Measurements from ENCODE around the gene COQ4.

Gene COQ4

DNA sequence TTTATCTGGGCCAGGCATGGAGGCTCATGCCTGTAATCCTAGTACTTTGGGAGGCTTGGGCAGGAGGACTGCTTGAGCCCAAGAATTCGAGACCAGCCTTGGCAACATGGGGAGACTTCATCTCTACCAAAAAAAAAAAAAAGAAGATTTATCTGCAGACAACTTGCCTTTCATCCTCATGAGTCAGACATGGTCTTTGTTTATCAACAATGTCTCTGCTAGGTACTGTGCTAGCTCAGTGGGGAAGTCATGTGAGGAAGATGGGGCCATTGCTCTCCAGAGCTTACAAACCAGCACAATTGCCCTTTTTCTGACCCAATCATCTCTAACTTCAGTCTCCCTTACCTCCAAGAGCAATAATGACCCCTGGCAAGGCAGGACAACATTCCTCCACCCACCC is 50.1 kb downstream of the COQ4 start:
- no peak for DNase-seq (ENCODE audit: low read depth)

DNA sequence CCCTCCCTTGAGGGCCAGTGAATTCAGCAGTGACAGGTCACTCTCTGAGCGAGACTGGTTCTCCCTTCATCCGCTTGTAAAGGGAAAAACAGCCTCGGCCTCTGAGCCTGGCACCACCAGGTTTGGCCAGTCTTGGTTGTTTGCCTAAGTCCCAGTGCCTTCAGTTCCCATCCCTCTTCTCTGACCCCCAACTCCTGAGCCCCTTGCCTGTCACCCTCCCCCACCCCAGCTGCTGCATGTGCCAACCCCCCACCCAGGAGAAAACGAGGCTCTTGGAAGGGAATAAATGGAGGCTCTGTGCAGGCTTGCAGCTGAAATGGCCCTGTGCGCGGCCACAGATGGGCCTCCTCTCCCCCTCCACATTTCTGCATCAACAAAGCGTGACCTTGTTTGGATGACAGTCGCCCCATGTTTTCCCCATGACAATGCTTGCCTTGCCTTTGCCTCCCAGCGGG is 51.6 kb downstream of the COQ4 start:
- no peak for DNase-seq (ENCODE audit: low read depth)

DNA sequence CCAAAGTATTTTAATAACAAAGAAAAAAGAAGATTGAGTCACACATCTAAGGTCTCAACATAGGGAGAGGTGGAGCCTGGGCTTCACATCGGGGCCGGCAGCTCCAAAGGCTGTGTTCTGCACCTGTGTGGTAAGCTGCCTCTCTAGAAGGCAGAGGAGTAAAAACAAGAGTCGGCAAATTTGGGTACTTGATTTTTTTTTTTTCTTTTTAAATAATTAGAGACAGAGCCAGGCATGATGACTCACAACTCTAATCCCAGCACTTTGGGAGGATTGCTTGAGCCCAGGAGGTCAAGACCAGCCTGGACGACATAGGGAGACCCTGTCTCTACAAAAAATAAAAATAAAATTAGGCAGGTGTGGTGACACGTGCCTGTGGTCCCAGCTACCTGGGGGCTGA is 53.2 kb downstream of the COQ4 start:
- DNase-seq (ENCODE audit: low read depth) = no peak

DNA sequence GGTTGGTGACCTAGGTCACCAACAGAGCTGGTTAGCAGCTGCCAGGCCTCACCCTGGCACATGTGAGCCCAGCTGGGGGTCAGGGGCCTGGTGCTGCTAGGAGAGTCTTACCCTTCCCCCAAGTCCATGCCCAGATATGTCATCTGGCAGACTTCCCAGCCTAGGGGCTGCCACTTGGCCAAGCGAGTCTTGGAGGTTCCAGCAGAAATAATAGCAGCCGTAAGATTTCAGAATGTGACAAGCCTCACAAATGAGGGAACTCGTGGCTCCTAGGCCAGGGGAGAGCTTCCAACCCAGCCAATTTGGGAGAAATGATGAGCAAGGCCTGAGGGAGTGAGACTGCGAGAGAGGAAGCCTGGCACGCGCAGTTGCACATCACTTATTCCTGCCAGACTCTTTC is 59.6 kb downstream of the COQ4 start:
- DNase-seq (ENCODE audit: low read depth) = no peak

DNA sequence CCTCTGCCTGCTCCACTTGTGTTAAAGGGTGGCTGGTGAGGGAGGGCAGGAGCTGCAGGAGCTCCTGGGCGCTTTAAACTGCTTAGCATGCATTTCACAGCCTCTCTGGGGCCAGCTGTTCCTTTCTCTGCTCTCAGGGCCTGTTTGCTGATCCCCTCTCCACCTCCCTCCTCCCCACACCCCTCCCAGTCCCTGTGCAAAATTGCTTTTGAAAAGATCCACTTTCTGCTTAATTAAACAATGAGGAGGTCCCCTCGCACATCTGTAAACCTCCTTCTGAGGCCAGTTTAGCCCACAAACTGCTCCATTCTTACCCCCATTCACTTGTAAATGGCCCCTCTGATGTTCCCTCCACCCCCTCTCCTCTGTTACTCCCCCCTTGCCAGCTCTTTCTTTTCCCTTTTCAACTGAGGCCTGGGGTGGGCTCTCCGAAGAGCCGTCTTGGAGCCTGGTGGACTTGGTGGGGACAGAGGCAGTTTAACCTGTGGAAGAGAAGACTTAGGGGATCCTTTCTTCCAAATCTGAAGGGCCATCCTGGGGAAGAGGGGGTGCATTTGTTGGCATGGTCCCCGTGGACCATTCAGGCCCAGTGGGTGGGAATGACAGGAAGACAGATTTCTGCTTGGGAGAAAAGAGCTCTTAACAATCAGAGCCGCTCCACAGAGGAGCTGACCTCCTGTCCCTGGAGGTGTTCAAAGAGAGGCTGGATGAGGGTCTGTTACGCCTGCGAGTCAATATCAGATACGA is 60.5 kb downstream of the COQ4 start:
- DNase-seq (ENCODE audit: low read depth) = no peak
